OCI-LY1 (cell line): ENCODE results near the gene PHC1.

Experiments used
- H2AFZ ChIP-seq: fragments of 200-600 bp; sonication (generic), shearing (Covaris generic); 2 replicates; pipeline ENCODE4 v1.6.0; 2014; ENCODE audit warnings: antibody characterized with exemption, mild to moderate bottlenecking, low read length
- H3F3A ChIP-seq: fragments of 200-600 bp; sonication (generic), shearing (Covaris generic); 2 replicates; pipeline ENCODE4 v1.6.0; 2014; ENCODE audit warnings: mild to moderate bottlenecking, antibody characterized with exemption, low read length, moderate library complexity; ENCODE audit not compliant: insufficient read depth
- H3K27ac ChIP-seq: fragments of 200-600 bp; sonication (generic); 2 replicates; pipeline ENCODE4 v1.5.1; 2014; ENCODE audit warnings: low read length, mixed run types, mild to moderate bottlenecking, low read depth; ENCODE audit not compliant: poor library complexity, severe bottlenecking
- H3K27me3 ChIP-seq: fragments of 200-600 bp; sonication (generic); 2 replicates; pipeline ENCODE4 v1.6.0; 2014; ENCODE audit warnings: antibody characterized with exemption, mild to moderate bottlenecking, low read length, moderate library complexity; ENCODE audit not compliant: insufficient read depth
- H3K36me3 ChIP-seq: fragments of 200-600 bp; sonication (generic); 2 replicates; pipeline ENCODE4 v1.6.1; 2014; ENCODE audit warnings: mild to moderate bottlenecking, antibody characterized with exemption, low read length, moderate library complexity, mixed read lengths; ENCODE audit not compliant: insufficient read depth
- H3K4me1 ChIP-seq: fragments of 200-600 bp; sonication (generic); 2 replicates; pipeline ENCODE4 v1.5.1; 2014; ENCODE audit warnings: mild to moderate bottlenecking, low read length, moderate library complexity; ENCODE audit not compliant: insufficient read depth, severe bottlenecking
- H3K4me2 ChIP-seq: fragments of 200-600 bp; sonication (generic), shearing (Covaris generic); 2 replicates; pipeline ENCODE4 v1.6.1; 2014; ENCODE audit warnings: low read length
- H3K4me3 ChIP-seq: fragments of 200-600 bp; sonication (generic); 2 replicates; pipeline ENCODE4 v1.5.1; 2014; ENCODE audit warnings: low read length, low read depth, mild to moderate bottlenecking, mixed read lengths; ENCODE audit not compliant: poor library complexity, severe bottlenecking
- H3K79me2 ChIP-seq: fragments of 200-600 bp; shearing (Covaris generic); 2 replicates; pipeline ENCODE4 v1.6.1; 2016; ENCODE audit warnings: mixed run types, low read length, mixed read lengths; ENCODE audit not compliant: insufficient read depth
- H3K9ac ChIP-seq: fragments of 200-600 bp; sonication (generic), shearing (Covaris generic); 2 replicates; pipeline ENCODE4 v1.6.1; 2014; ENCODE audit warnings: mild to moderate bottlenecking, low read length, mixed read lengths
- H3K9me2 ChIP-seq: fragments of 200-600 bp; sonication (generic), shearing (Covaris generic); 2 replicates; pipeline ENCODE4 v1.6.1; 2014; ENCODE audit warnings: low read depth, mild to moderate bottlenecking, low read length, mixed read lengths
- H3K9me3 ChIP-seq: fragments of 200-600 bp; shearing (Covaris generic); 2 replicates; pipeline ENCODE4 v1.6.1; 2014; ENCODE audit warnings: low read length, mixed read lengths
- H4K20me1 ChIP-seq: fragments of 200-600 bp; sonication (generic), shearing (Covaris generic); 2 replicates; pipeline ENCODE4 v1.6.0; 2016; ENCODE audit warnings: mild to moderate bottlenecking, low read length; ENCODE audit not compliant: insufficient read depth
- CTCF ChIP-seq: fragments of 200-600 bp; sonication (generic), shearing (Covaris generic); IDR thresholded peaks from 2 replicates; pipeline ENCODE4 v1.5.1; 2017; ENCODE audit warnings: mild to moderate bottlenecking, antibody characterized with exemption, low read length, moderate library complexity, mixed read lengths
- EZH2 ChIP-seq: fragments of 200-600 bp; sonication (generic), shearing (Covaris generic); IDR thresholded peaks from 2 replicates; pipeline ENCODE4 v1.8.0; 2017; ENCODE audit warnings: borderline replicate concordance, mixed run types, mild to moderate bottlenecking, antibody characterized with exemption, low read length, moderate library complexity, mixed read lengths

The PHC1 gene

GRCh38 chr12:8985213-8985754, 71.0 kb downstream of the PHC1 start:
- Histone ChIP-seq H3K9me2 (no peaks in the 10 kb centered on the region), H3K36me3 (no peaks in the 10 kb centered on the region; the same call in 1 of the 2 replicates), H3K4me3 (no peak overlapping the region), H3K9me3 (no peaks in the 10 kb centered on the region), H3K27ac (no peak overlapping the region), H2AFZ (no peak overlapping the region), H4K20me1 (no peaks in the 10 kb centered on the region), H3F3A (no peaks in the 10 kb centered on the region), H3K27me3 (no peaks in the 10 kb centered on the region), H3K4me2 (no peak overlapping the region), H3K79me2 (no peaks in the 10 kb centered on the region), H3K4me1 (peaks cover 17% of the 10 kb centered on the region), H3K9ac (no peak overlapping the region)
- no peak for TF ChIP-seq EZH2
- TF ChIP-seq CTCF, result no peak

DNA sequence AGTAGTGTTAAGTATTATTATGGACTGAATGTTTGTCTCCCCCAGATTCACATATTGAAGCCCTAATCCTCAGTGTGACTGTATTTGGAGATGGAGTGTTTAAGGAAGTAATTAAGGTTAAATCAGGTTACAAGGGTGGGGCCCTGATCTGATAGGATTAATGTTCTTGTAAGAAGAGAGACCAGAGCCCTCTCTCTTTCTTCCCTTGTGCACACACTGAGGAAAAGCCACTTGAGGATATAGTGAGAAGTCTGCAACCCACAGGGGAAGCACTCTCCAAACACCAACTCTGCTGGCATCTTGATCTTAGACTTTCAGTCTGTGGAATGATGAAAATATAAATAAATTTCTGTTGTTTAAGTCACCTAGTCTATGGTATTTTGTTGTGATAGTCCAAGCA, 72.9 kb downstream of the PHC1 start:
- H4K20me1 ChIP-seq, result no peaks in the 10 kb centered on the region

DNA sequence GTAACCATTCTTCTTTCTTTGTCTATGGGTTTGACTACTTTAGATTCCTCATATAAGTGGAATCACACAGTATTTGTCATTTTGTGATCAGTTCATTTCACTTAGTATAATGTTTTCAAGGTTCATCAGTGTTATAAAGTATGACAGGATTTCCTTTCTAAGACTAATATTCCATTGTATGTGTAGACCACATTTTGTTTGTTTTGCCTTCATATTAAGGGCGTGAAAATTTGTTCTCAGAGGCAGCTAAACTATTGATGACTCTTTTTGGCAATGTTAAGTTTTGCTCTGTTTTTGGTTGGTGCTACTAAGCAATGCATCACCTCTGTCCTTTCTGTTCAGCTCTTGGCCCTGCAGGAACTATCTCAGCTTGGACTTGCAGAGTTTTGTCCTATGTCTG, 73.4 kb downstream of the PHC1 start:
- Histone ChIP-seq H3F3A (no peaks in the 10 kb centered on the region), H3K79me2 (no peaks in the 10 kb centered on the region), H3K9ac (no peak overlapping the region), H3K9me2 (no peaks in the 10 kb centered on the region), H3K4me3 (no peak overlapping the region), H3K27ac (no peak overlapping the region), H3K27me3 (no peaks in the 10 kb centered on the region), H2AFZ (no peak overlapping the region), H3K4me1 (peaks cover 17% of the 10 kb centered on the region), H3K36me3 (no peaks in the 10 kb centered on the region), H3K9me3 (no peaks in the 10 kb centered on the region), H4K20me1 (no peaks in the 10 kb centered on the region), H3K4me2 (no peak overlapping the region)
- no peak for TF ChIP-seq CTCF
- TF ChIP-seq EZH2, result no peak

More for the DNA sequence above, 72.9 kb downstream of the PHC1 start:
- Histone ChIP-seq H3K27ac (no peak overlapping the region), H3K4me1 (peaks cover 17% of the 10 kb centered on the region), H3K79me2 (no peaks in the 10 kb centered on the region), H3K4me2 (no peak overlapping the region), H3K9ac (no peak overlapping the region), H3K9me3 (no peaks in the 10 kb centered on the region), H3K27me3 (no peaks in the 10 kb centered on the region), H3K9me2 (no peaks in the 10 kb centered on the region), H3F3A (no peaks in the 10 kb centered on the region), H2AFZ (no peak overlapping the region), H3K4me3 (no peak overlapping the region), H3K36me3 (no peaks in the 10 kb centered on the region)
- no peak for TF ChIP-seq EZH2
- no peak for TF ChIP-seq CTCF
